Erythroblast (primary cell): Measurements from ENCODE around the gene APBB2.

Experiments used
- GATA1 ChIP-seq: IDR thresholded peaks from 2 replicates; pipeline ENCODE4 v1.6.1; 2011; ENCODE audit warnings: low read depth, mild to moderate bottlenecking, control low read depth, low read length, moderate library complexity
- POLR2A ChIP-seq: IDR thresholded peaks from 2 replicates; pipeline ENCODE4 v1.6.1; 2011; ENCODE audit warnings: mild to moderate bottlenecking, low read length

- no peak for TF ChIP-seq POLR2A
- no peak for TF ChIP-seq GATA1
Observed at GRCh38 chr4:40843696-40844095, 370.6 kb downstream of the APBB2 start.
